B cell (primary cell): Measurements from ENCODE around the gene HTT. TPM values are rescaled to one million over a fixed set of nuclear protein-coding genes. Genes with fewer than 3 reads are reported as not detected.
A peak's percentile ranks its signal among the peaks of the same experiment; 100 is the strongest.

Source experiments
- ATAC-seq: fragments of 200-7000 bp; cut with Tn5 transposase; one replicate; pipeline ENCODE4 v1.10.0; 2021; ENCODE audit warnings: low read depth, mild to moderate bottlenecking, moderate number of reproducible peaks, moderate library complexity
- CTCF ChIA-PET: fragments of 350-600 bp; sonication (Branson Sonifier 250); formaldehyde crosslinking; loops from one replicate; lab custom pipeline; 2021; ENCODE audit warnings: antibody characterized with exemption, inconsistent platforms; lab: Charles Lee
- POLR2A ChIA-PET: fragments of 350-600 bp; sonication (Branson Sonifier 250); formaldehyde crosslinking; loops from one replicate; lab custom pipeline; 2021; ENCODE audit warnings: antibody characterized with exemption; lab: Charles Lee
- DNase-seq: peaks from one replicate; pipeline ENCODE4 v3.0.0; 2013
- H2AFZ ChIP-seq: 2 replicates; pipeline ENCODE4 v1.6.1; 2012; ENCODE audit warnings: mild to moderate bottlenecking, low read depth, low read length; ENCODE audit not compliant: insufficient read depth, poor library complexity, severe bottlenecking
- H3K27ac ChIP-seq, 2 donors: 1 replicate in 1 of 2; 2 replicates in 1 of 2; pipeline ENCODE4 v1.5.1; 2012 to 2013; ENCODE audit warnings: low read length in 2 of 2, mild to moderate bottlenecking in 2 of 2, moderate library complexity in 1 of 2
- H3K27me3 ChIP-seq, 4 experiments: fragments of 200-600 bp in 1 of 4; sonication (generic) in 1 of 4; replicated peaks in 1 of 4; 1 replicate in 2 of 4; 2 replicates in 2 of 4; pipeline versions ENCODE4 v1.6.1 to v1.7.0; 2013 to 2016; ENCODE audit warnings: low read length in 3 of 4, mild to moderate bottlenecking in 2 of 4, mixed read lengths in 1 of 4, moderate library complexity in 1 of 4; ENCODE audit not compliant: insufficient read depth in 4 of 4, control insufficient read depth in 3 of 4; ENCODE audit errors: control extremely low read depth in 1 of 4
- H3K36me3 ChIP-seq, 2 experiments: replicated peaks in 1 of 2; 1 replicate in 1 of 2; 2 replicates in 1 of 2; pipeline versions ENCODE4 v1.6.1 to v1.7.1; 2013; ENCODE audit warnings: low read length in 1 of 2; ENCODE audit not compliant: insufficient read depth in 2 of 2, control insufficient read depth in 1 of 2; ENCODE audit errors: control extremely low read depth in 1 of 2, extremely low read depth in 1 of 2
- H3K4me1 ChIP-seq, 2 donors: fragments of 200-600 bp in 1 of 2; sonication (generic) in 1 of 2; 1 replicate in 1 of 2; 2 replicates in 1 of 2; pipeline versions ENCODE4 v1.5.1 to v1.6.1; 2013 to 2017; ENCODE audit warnings: low read length in 2 of 2; ENCODE audit not compliant: control insufficient read depth in 2 of 2, insufficient read depth in 2 of 2
- H3K4me2 ChIP-seq: replicated peaks from 2 replicates; pipeline ENCODE3; 2012; ENCODE audit warnings: mild to moderate bottlenecking, low read depth, low read length; ENCODE audit not compliant: poor library complexity, severe bottlenecking
- H3K4me3 ChIP-seq, 5 experiments: fragments of 200-600 bp in 1 of 5; sonication (generic) in 1 of 5; 1 replicate in 3 of 5; 2 replicates in 2 of 5; pipeline versions ENCODE4 v1.5.1 to v1.7.0; 2011 to 2016; ENCODE audit warnings: low read length in 4 of 5, mild to moderate bottlenecking in 4 of 5, low read depth in 2 of 5, control low read depth in 1 of 5, moderate library complexity in 1 of 5; ENCODE audit not compliant: insufficient read depth in 1 of 5; ENCODE audit errors: control extremely low read depth in 1 of 5, extremely low read depth in 1 of 5
- H3K79me2 ChIP-seq: fragments of 200-600 bp; sonication (generic); one replicate; pipeline ENCODE4 v1.6.0; 2016; ENCODE audit warnings: low read length; ENCODE audit not compliant: control insufficient read depth, insufficient read depth
- H3K9ac ChIP-seq: fragments of 200-600 bp; sonication (generic); 2 replicates; pipeline ENCODE4 v1.6.1; 2017; ENCODE audit warnings: mild to moderate bottlenecking, low read length, moderate library complexity
- H3K9me3 ChIP-seq, 3 donors: one replicate each; pipeline versions ENCODE4 v1.6.1 to v1.7.1; 2013; ENCODE audit warnings: low read length in 2 of 3; ENCODE audit not compliant: control insufficient read depth in 2 of 3, insufficient read depth in 1 of 3; ENCODE audit errors: control extremely low read depth in 1 of 3
- H4K20me1 ChIP-seq: 2 replicates; pipeline ENCODE4 v1.6.0; 2012; ENCODE audit warnings: mild to moderate bottlenecking, low read length; ENCODE audit not compliant: insufficient read depth, control insufficient read depth, poor library complexity, severe bottlenecking
- H3K27ac Mint-ChIP-seq: one replicate; pipeline ENCODE4 v1.8.0; 2021; ENCODE audit warnings: mixed read lengths
- H3K27me3 Mint-ChIP-seq: one replicate; pipeline ENCODE4 v1.8.0; 2021; ENCODE audit warnings: mixed read lengths
- H3K4me1 Mint-ChIP-seq: one replicate; pipeline ENCODE4 v1.8.0; 2021; ENCODE audit warnings: mixed read lengths
- H3K4me3 Mint-ChIP-seq: one replicate; pipeline ENCODE4 v1.8.0; 2021; ENCODE audit warnings: mixed read lengths
- H3K9me3 Mint-ChIP-seq: one replicate; pipeline ENCODE4 v1.8.0; 2022; ENCODE audit warnings: mixed read lengths; ENCODE audit not compliant: insufficient read depth
- EZH2 ChIP-seq: IDR thresholded peaks from 2 replicates; pipeline ENCODE4 v1.6.1; 2012; ENCODE audit warnings: borderline replicate concordance, low read depth, mild to moderate bottlenecking, moderate library complexity, low read length; ENCODE audit not compliant: insufficient read depth, poor library complexity, severe bottlenecking
- WGBS: methylation state at CpG from one replicate; pipeline ENCODE4 v1.1.5; 2013; ENCODE audit warnings: missing lambda C conversion rate; ENCODE audit not compliant: insufficient coverage; 5-methylcytosine and 5-hydroxymethylcytosine counted together
- intact Hi-C: fragments of 100-400 bp; cut with micrococcal nuclease; formaldehyde crosslinking; loops from one replicate; pipeline ENCODE4 v1.10.0; 2022
- polyA plus RNA-seq: library from polyadenylated mRNA; depleted of rRNA; stranded (reverse); fragments of >200 nt; gene quantifications from 2 replicates; pipeline ENCODE4 v1.2.3, GENCODE V29; 2012
- total RNA-seq, 2 donors: library from RNA; stranded (reverse); fragments of 120-200 nt in 1 of 2; gene quantifications; 1 replicate in 1 of 2; 2 replicates in 1 of 2; pipeline versions ENCODE4 v1.2.3 to v1.2.4, GENCODE V29; 2013 to 2022
- TF ChIP-seq, protein P1 (sequence below): fragments of 200-600 bp; IDR thresholded peaks from one replicate; pipeline ENCODE4 v1.8.0; 2022; ENCODE audit warnings: antibody characterized with exemption, mild to moderate bottlenecking

The HTT gene
- total and polyA plus RNA-seq, 2 donors (not counting 1 experiment from before 2014, with no cell fraction given) = 52.8 to 195 TPM

DNA sequence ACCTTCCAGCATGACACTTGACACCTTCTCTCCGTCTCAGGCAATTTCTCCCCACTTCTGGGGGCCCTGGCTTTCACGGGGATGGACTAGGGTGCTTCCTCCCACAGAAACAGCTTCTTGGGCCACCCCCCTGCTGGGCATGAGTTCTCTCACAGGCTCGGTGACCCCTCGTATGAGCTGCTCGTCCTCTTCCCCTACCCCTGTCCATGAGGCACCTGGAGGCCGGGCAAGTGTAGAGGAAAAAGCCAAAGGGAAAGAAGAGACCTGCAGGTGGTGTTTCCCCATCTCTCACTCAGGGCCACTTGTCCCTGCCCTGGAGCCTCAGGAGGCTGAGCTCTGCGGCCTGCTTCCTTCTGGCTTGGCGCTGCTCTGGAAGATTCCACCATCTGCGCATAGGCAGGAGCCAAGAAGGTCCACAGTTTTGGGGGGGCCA is 216.4 kb downstream of the HTT start:
- ChIA-PET POLR2A (interaction anchor here (0.5 to 1.1 kb wide), 2 partner anchors 30 to 33 kb away, joined by 3 read pairs; no protein-coding TSS in a partner anchor), CTCF (no interaction called here)
- H3K27ac ChIP-seq = no peak overlapping the region
- H4K20me1 ChIP-seq = no peaks in the 10 kb centered on the region
- peaks cover 0 to 7% (median 0%) of the 10 kb centered on the region in 3 donors for H3K9me3 ChIP-seq
- H3K36me3 ChIP-seq = no peaks in the 10 kb centered on the region
- Mint-ChIP-seq H3K9me3 (no peaks in the 10 kb centered on the region), H3K27me3 (peaks cover 14% of the 10 kb centered on the region), H3K4me1 (peaks cover 23% of the 10 kb centered on the region), H3K4me3 (peak overlapping the region; percentile 34), H3K27ac (no peak overlapping the region)
- TF ChIP-seq EZH2 = no peak
- TF ChIP-seq, protein P1, sequence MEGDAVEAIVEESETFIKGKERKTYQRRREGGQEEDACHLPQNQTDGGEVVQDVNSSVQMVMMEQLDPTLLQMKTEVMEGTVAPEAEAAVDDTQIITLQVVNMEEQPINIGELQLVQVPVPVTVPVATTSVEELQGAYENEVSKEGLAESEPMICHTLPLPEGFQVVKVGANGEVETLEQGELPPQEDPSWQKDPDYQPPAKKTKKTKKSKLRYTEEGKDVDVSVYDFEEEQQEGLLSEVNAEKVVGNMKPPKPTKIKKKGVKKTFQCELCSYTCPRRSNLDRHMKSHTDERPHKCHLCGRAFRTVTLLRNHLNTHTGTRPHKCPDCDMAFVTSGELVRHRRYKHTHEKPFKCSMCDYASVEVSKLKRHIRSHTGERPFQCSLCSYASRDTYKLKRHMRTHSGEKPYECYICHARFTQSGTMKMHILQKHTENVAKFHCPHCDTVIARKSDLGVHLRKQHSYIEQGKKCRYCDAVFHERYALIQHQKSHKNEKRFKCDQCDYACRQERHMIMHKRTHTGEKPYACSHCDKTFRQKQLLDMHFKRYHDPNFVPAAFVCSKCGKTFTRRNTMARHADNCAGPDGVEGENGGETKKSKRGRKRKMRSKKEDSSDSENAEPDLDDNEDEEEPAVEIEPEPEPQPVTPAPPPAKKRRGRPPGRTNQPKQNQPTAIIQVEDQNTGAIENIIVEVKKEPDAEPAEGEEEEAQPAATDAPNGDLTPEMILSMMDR = no peak
- H3K27me3 ChIP-seq = peaks cover 0 to 20% (median 4%) of the 10 kb centered on the region in 4 experiments
- 80% methylated on average over 4 of the region's 9 CpGs for WGBS
- intact Hi-C loops = loop anchor here (5.0 kb wide), 1 partner anchor 1709 kb away; no protein-coding TSS in a partner anchor
- DNase-seq (no peak), ATAC-seq (no peak)
- H3K4me3 ChIP-seq = no peak overlapping the region
- no peak overlapping the region for H3K4me2 ChIP-seq
- no peak overlapping the region for H3K9ac ChIP-seq
- peaks cover 17 to 29% of the 10 kb centered on the region in 2 donors for H3K4me1 ChIP-seq
- no peaks in the 10 kb centered on the region for H3K79me2 ChIP-seq
- H2AFZ ChIP-seq = no peak overlapping the region

DNA sequence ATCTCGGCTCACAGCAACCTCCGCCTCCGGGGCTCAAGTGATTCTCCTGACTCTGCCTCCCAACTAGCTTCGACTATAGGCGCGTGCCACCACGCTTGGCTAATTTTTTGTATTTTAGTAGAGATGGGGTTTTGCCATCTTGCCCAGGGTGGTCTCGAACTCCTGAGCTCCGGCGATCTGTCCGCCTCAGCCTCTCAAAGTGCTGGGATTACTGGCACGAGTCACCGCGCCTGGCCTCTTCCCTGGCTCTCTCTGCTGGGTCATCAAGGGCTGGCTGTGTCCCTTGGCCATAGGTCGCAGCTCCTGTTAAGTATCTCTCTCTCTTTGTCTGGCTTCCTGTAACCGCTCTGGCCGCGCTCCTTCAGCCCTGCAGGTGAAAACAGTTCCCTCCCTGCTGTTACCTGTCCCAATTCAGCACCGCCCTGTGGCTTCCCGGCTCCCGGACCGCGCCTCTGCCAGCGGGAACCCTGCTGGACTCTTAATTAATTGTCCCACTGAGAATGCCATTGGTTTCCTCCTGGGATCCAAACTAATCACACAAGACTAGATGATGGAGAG is 217.0 kb downstream of the HTT start:
- Histone ChIP-seq H3K27ac (no peak overlapping the region), H3K4me1 (peaks cover 11 to 23% of the 10 kb centered on the region in 2 donors), H3K36me3 (no peaks in the 10 kb centered on the region), H3K4me2 (peak overlapping the region; percentile 100), H3K79me2 (no peaks in the 10 kb centered on the region), H4K20me1 (no peaks in the 10 kb centered on the region), H3K27me3 (peaks cover 0 to 20% (median 4%) of the 10 kb centered on the region in 4 experiments), H3K4me3 (peak overlapping the region in 4 of 5 experiments; percentile 70 to 80 (median 74)), H3K9ac (peak overlapping the region; percentile 75), H3K9me3 (peaks cover 0 to 7% (median 0%) of the 10 kb centered on the region in 3 donors), H2AFZ (peak overlapping the region; percentile 85)
- H3K27me3 Mint-ChIP-seq = peaks cover 14% of the 10 kb centered on the region
- TF ChIP-seq EZH2 = no peak
- TF ChIP-seq, protein P1 = no peak
- ATAC-seq (no peak), DNase-seq (no peak)
- H3K4me3 Mint-ChIP-seq = peak overlapping the region; percentile 89
- H3K4me1 Mint-ChIP-seq = peaks cover 17% of the 10 kb centered on the region
- intact Hi-C loops = loop anchor here (5.0 kb wide), 1 partner anchor 1709 kb away; no protein-coding TSS in a partner anchor
- 60% methylated on average over 20 of the region's 24 CpGs for WGBS
- POLR2A ChIA-PET = interaction anchor here (0.5 to 1.2 kb wide), 3 partner anchors 31 to 239 kb away, joined by 3 to 4 read pairs (median 3); no protein-coding TSS in a partner anchor
- peak overlapping the region; percentile 56 for H3K27ac Mint-ChIP-seq
- CTCF ChIA-PET = no interaction called here
- H3K9me3 Mint-ChIP-seq = no peaks in the 10 kb centered on the region
